Stimulated activated CD8-positive, alpha-beta memory T cell treated with anti-CD3 and anti-CD28 coated beads, Interleukin-4, amount 100 ng/mL, for 1 hour (primary cell): ENCODE results near the gene RCCD1.

Experiments used
- DNase-seq, 2 donors: peaks; one replicate each; pipeline ENCODE4 v3.0.0-alpha.2; 2020; ENCODE audit warnings: low read depth in 2 of 2, low spot score in 1 of 2

RCCD1 gene

GRCh38 chr15:90942354-90943120 is 12.1 kb upstream of the RCCD1 start:
- no peak for DNase-seq

- DNase-seq, result no peak
Observed at GRCh38 chr15:90945091-90945490, 9.6 kb upstream of the RCCD1 start.

- no peak for DNase-seq
Observed at GRCh38 chr15:90946538-90946937, 8.1 kb upstream of the RCCD1 start.

GRCh38 chr15:90946941-90947576 is 7.6 kb upstream of the RCCD1 start:
- DNase-seq, result no peak

- DNase-seq, result no peak
Observed at GRCh38 chr15:90947577-90948357, 6.9 kb upstream of the RCCD1 start.

- DNase-seq, result no peak
Observed at GRCh38 chr15:90948506-90948905, 6.2 kb upstream of the RCCD1 start.

- no peak for DNase-seq
Observed at GRCh38 chr15:90949979-90950675, 4.6 kb upstream of the RCCD1 start.

- DNase-seq, result no peak
Observed at GRCh38 chr15:90950676-90951075, 4.0 kb upstream of the RCCD1 start.

GRCh38 chr15:90952901-90953677 is 1.6 kb upstream of the RCCD1 start:
- DNase-seq, result no peak

- DNase-seq, result no peak
Observed at GRCh38 chr15:90953947-90954711, 555 bp upstream of the RCCD1 start.

GRCh38 chr15:90955624-90956273 is 1.1 kb downstream of the RCCD1 start:
- DNase-seq, result no peak

- peak in 1 of 2 donors; percentile 35 for DNase-seq
Observed at GRCh38 chr15:90956274-90957030, 1.8 kb downstream of the RCCD1 start.

- no peak for DNase-seq
Observed at GRCh38 chr15:90957031-90957790, 2.5 kb downstream of the RCCD1 start.

- no peak for DNase-seq
Observed at GRCh38 chr15:90957791-90958190, 3.1 kb downstream of the RCCD1 start.

- DNase-seq, result no peak
Observed at GRCh38 chr15:90959028-90959595, 4.4 kb downstream of the RCCD1 start.

GRCh38 chr15:90959894-90960293 is 5.2 kb downstream of the RCCD1 start:
- no peak for DNase-seq

GRCh38 chr15:90960298-90961091 is 5.8 kb downstream of the RCCD1 start:
- no peak for DNase-seq
